Ishikawa (cell line): ENCODE results near the gene ABHD2.

Experiments used
- CEBPB ChIP-seq: IDR thresholded peaks from 2 replicates; pipeline ENCODE4 v1.6.1; 2012
- CREB1 ChIP-seq: IDR thresholded peaks from 2 replicates; pipeline ENCODE4 v1.6.1; 2012; ENCODE audit warnings: low read depth
- EGR1 ChIP-seq: IDR thresholded peaks from 2 replicates; pipeline ENCODE4 v1.6.1; 2012
- EP300 ChIP-seq: IDR thresholded peaks from 2 replicates; pipeline ENCODE4 v1.6.1; 2012; ENCODE audit warnings: borderline replicate concordance
- FOXM1 ChIP-seq: IDR thresholded peaks from 2 replicates; pipeline ENCODE4 v1.6.1; 2012; ENCODE audit warnings: low read depth, borderline replicate concordance
- MAX ChIP-seq: IDR thresholded peaks from 2 replicates; pipeline ENCODE4 v1.6.1; 2012
- NFIC ChIP-seq: IDR thresholded peaks from 2 replicates; pipeline ENCODE4 v1.6.1; 2012
- RAD21 ChIP-seq: IDR thresholded peaks from 2 replicates; pipeline ENCODE4 v1.6.1; 2012; ENCODE audit warnings: low read depth
- REST ChIP-seq: IDR thresholded peaks from 2 replicates; pipeline ENCODE4 v1.6.1; 2012; ENCODE audit warnings: low read depth, mild to moderate bottlenecking
- TAF1 ChIP-seq: IDR thresholded peaks from 2 replicates; pipeline ENCODE4 v1.6.1; 2012; ENCODE audit warnings: low read depth, mild to moderate bottlenecking
- TCF12 ChIP-seq: IDR thresholded peaks from 2 replicates; pipeline ENCODE4 v1.6.1; 2012; ENCODE audit warnings: low read depth
- TEAD4 ChIP-seq: IDR thresholded peaks from 2 replicates; pipeline ENCODE4 v1.6.1; 2012
- USF1 ChIP-seq: IDR thresholded peaks from 2 replicates; pipeline ENCODE4 v1.6.1; 2012
- YY1 ChIP-seq: IDR thresholded peaks from 2 replicates; pipeline ENCODE4 v1.6.1; 2012; ENCODE audit warnings: low read depth
- ZBTB7A ChIP-seq: IDR thresholded peaks from 2 replicates; pipeline ENCODE4 v1.6.1; 2012; ENCODE audit warnings: low read depth

Gene ABHD2

GRCh38 chr15:89227425-89227824 is 139.2 kb downstream of the ABHD2 start:
- no peak for TF ChIP-seq TAF1
- no peak for TF ChIP-seq FOXM1
- TF ChIP-seq MAX: no peak
- TF ChIP-seq RAD21: no peak
- no peak for TF ChIP-seq ZBTB7A
- TF ChIP-seq NFIC: no peak
- no peak for TF ChIP-seq CEBPB
- no peak for TF ChIP-seq TEAD4
- no peak for TF ChIP-seq YY1
- no peak for TF ChIP-seq EGR1
- TF ChIP-seq TCF12: no peak

- TF ChIP-seq TAF1: no peak
- TF ChIP-seq CEBPB: no peak
- TF ChIP-seq YY1: no peak
- TF ChIP-seq REST: no peak
- TF ChIP-seq USF1: no peak
- no peak for TF ChIP-seq MAX
- TF ChIP-seq TEAD4: no peak
- TF ChIP-seq RAD21: no peak
- TF ChIP-seq CREB1: no peak
- no peak for TF ChIP-seq TCF12
- no peak for TF ChIP-seq NFIC
- TF ChIP-seq ZBTB7A: no peak
- TF ChIP-seq FOXM1: no peak
- TF ChIP-seq EGR1: no peak
- no peak for TF ChIP-seq EP300
These were observed 142.0 kb downstream of the ABHD2 start for GRCh38 chr15:89230277-89230676.

- TF ChIP-seq CEBPB (no peak), EGR1 (no peak), USF1 (no peak), TEAD4 (no peak), RAD21 (no peak), CREB1 (no peak), EP300 (no peak)
These were observed 143.6 kb downstream of the ABHD2 start for GRCh38 chr15:89231832-89232231.

GRCh38 chr15:89243046-89243690 is 154.9 kb downstream of the ABHD2 start:
- TF ChIP-seq ZBTB7A (peak; percentile 62; the same call in 1 of the 2 replicates), CREB1 (no peak), CEBPB (peak; percentile 76), RAD21 (no peak), USF1 (no peak)

- TF ChIP-seq EGR1 (0 out of 2 replicates have a peak, but pooled peaks have one; percentile 68), CEBPB (no peak), REST (no peak), RAD21 (peak; percentile 66; the same call in 1 of the 2 replicates), CREB1 (no peak), MAX (peak; percentile 90), TCF12 (peak; percentile 66), EP300 (peak; percentile 30; the same call in 1 of the 2 replicates), YY1 (peak; percentile 68; the same call in 1 of the 2 replicates), TEAD4 (no peak), TAF1 (peak; percentile 77), NFIC (no peak; the same call in 1 of the 2 replicates), FOXM1 (no peak)
These were observed 155.7 kb downstream of the ABHD2 start, which contains the start of gene FANCI for GRCh38 chr15:89243691-89244573. FANCI (plus strand) TSS chr15:89243979; CDS start chr15:89247648, 3,669 bp downstream.
